HEK293 (cell line): ENCODE measurements around the gene RDH12.

Experiments
- CTCF ChIA-PET: fragments of 350-600 bp; formaldehyde crosslinking; extraction: SDS; loops from one replicate; lab custom pipeline; 2021; ENCODE audit warnings: antibody characterized with exemption; lab: Yijun Ruan, JAX
- POLR2A ChIA-PET: fragments of 300-600 bp; formaldehyde crosslinking; extraction: SDS; loops from one replicate; lab custom pipeline; 2020; ENCODE audit warnings: antibody characterized with exemption, inconsistent platforms; lab: Yijun Ruan, JAX
- H3K27ac ChIP-seq: fragments of 200-500 bp; sonication (Bioruptor generic); 2 replicates; pipeline ENCODE4 v1.5.1; 2014; ENCODE audit warnings: low read depth, low read length, control low read depth, inconsistent platforms; ENCODE audit errors: extremely low read depth
- H3K36me3 ChIP-seq, 2 experiments: fragments of 200-500 bp in 1 of 2; sonication (Bioruptor generic) in 1 of 2; 1 replicate in 1 of 2; 2 replicates in 1 of 2; pipeline ENCODE4 v1.5.1; 2014 to 2017; ENCODE audit warnings: inconsistent platforms in 2 of 2, low read length in 2 of 2; ENCODE audit not compliant: control insufficient read depth in 2 of 2, insufficient read depth in 1 of 2
- H3K4me1 ChIP-seq: fragments of 200-500 bp; sonication (Bioruptor generic); 2 replicates; pipeline ENCODE4 v1.5.1; 2014; ENCODE audit warnings: mild to moderate bottlenecking, low read length, inconsistent platforms; ENCODE audit not compliant: control insufficient read depth, insufficient read depth
- H3K4me3 ChIP-seq: 2 replicates; pipeline ENCODE4 v1.5.1; 2011; ENCODE audit warnings: low read depth, mild to moderate bottlenecking, control low read depth, low read length, moderate library complexity
- H3K9me3 ChIP-seq: fragments of 200-500 bp; sonication (Bioruptor generic); 2 replicates; pipeline ENCODE4 v1.5.1; 2014; ENCODE audit warnings: low read depth, low read length, inconsistent platforms; ENCODE audit not compliant: control insufficient read depth, insufficient read depth
- MZF1 ChIP-seq: fragments of 450-650 bp; formaldehyde crosslinking; IDR thresholded peaks from 2 replicates; pipeline ENCODE4 v1.5.1; 2017; ENCODE audit warnings: missing biosample characterization, missing genetic modification characterization, borderline replicate concordance
- PRDM1 ChIP-seq: fragments of 450-650 bp; formaldehyde crosslinking; IDR thresholded peaks from 2 replicates; pipeline ENCODE4; 2016; ENCODE audit warnings: missing biosample characterization, missing genetic modification characterization
- SALL2 ChIP-seq: fragments of 450-650 bp; formaldehyde crosslinking; IDR thresholded peaks from 2 replicates; pipeline ENCODE4 v1.5.0; 2017; ENCODE audit warnings: missing biosample characterization, mild to moderate bottlenecking, missing genetic modification characterization, borderline replicate concordance
- ZBTB17 ChIP-seq: fragments of 450-650 bp; formaldehyde crosslinking; IDR thresholded peaks from 2 replicates; pipeline ENCODE4 v1.5.1; 2016; ENCODE audit warnings: missing biosample characterization, missing genetic modification characterization
- ZNF10 ChIP-seq: fragments of 450-650 bp; formaldehyde crosslinking; IDR thresholded peaks from 2 replicates; pipeline ENCODE4 v1.5.1; 2017; ENCODE audit warnings: missing biosample characterization, missing genetic modification characterization
- ZNF311 ChIP-seq: fragments of 450-650 bp; formaldehyde crosslinking; IDR thresholded peaks from 2 replicates; pipeline ENCODE4 v1.5.1; 2017; ENCODE audit warnings: missing biosample characterization, missing genetic modification characterization, borderline replicate concordance
- ZNF426 ChIP-seq: fragments of 450-650 bp; formaldehyde crosslinking; IDR thresholded peaks from 2 replicates; pipeline ENCODE4 v1.5.1; 2017; ENCODE audit warnings: missing biosample characterization, missing genetic modification characterization, mild to moderate bottlenecking, inconsistent platforms, moderate library complexity
- ZNF514 ChIP-seq: fragments of 450-650 bp; formaldehyde crosslinking; IDR thresholded peaks from 2 replicates; pipeline ENCODE4 v1.5.1; 2016; ENCODE audit warnings: missing biosample characterization, missing genetic modification characterization
- ZNF571 ChIP-seq: fragments of 450-650 bp; formaldehyde crosslinking; IDR thresholded peaks from 2 replicates; pipeline ENCODE4 v1.5.0; 2017; ENCODE audit warnings: missing biosample characterization, missing genetic modification characterization
- ZNF621 ChIP-seq: fragments of 450-650 bp; formaldehyde crosslinking; IDR thresholded peaks from 2 replicates; pipeline ENCODE4 v1.5.1; 2017; ENCODE audit warnings: missing biosample characterization, missing genetic modification characterization
- ZNF76 ChIP-seq: fragments of 450-650 bp; formaldehyde crosslinking; IDR thresholded peaks from 2 replicates; pipeline ENCODE4; 2016; ENCODE audit warnings: low read depth, missing biosample characterization, missing genetic modification characterization, borderline replicate concordance
- TF ChIP-seq, protein P1 (sequence below): fragments of 450-650 bp; IDR thresholded peaks from 2 replicates; pipeline ENCODE4 v1.5.1; 2018; ENCODE audit warnings: missing biosample characterization, missing genetic modification characterization
- TF ChIP-seq, protein P2 (sequence below): fragments of 450-650 bp; formaldehyde crosslinking; IDR thresholded peaks from 2 replicates; pipeline ENCODE4 v1.5.1; 2016; ENCODE audit warnings: missing biosample characterization, missing genetic modification characterization
- TF ChIP-seq, protein P3 (sequence below): fragments of 450-650 bp; formaldehyde crosslinking; conservative IDR thresholded peaks from 2 replicates; pipeline ENCODE4 v1.5.1; 2016; ENCODE audit warnings: low read depth, missing biosample characterization, missing genetic modification characterization
- TF ChIP-seq, protein P4 (sequence below): fragments of 450-650 bp; formaldehyde crosslinking; IDR thresholded peaks from 2 replicates; pipeline ENCODE4 v1.5.1; 2017; ENCODE audit warnings: missing biosample characterization, missing genetic modification characterization
- TF ChIP-seq, protein P5 (sequence below): fragments of 450-650 bp; formaldehyde crosslinking; IDR thresholded peaks from 2 replicates; pipeline ENCODE4 v1.5.1; 2016; ENCODE audit warnings: missing biosample characterization, missing genetic modification characterization

Gene RDH12

DNA sequence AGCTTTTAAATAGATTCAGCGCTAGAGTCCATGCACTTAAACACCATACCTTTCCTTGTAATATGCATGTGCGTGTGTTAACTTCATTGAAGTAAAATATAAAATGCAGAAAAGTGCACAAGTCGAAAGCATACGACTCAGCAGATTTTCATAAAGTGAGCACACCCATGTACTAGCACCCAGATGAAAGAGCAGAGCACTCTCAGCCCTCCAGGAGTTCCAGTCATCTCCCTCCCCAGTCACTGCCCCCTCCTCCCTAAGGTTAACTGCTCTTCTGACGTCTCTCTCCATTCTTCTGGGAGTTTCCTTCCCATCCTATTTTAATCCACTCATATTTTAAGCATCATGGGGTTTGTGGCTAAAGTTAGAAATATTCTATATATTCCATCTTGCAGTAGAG is 20.2 kb downstream of the RDH12 start (continued):
- TF ChIP-seq ZNF571 = no peak
- TF ChIP-seq ZNF514 (tag by site-specific recombination) = no peak
- TF ChIP-seq PRDM1 (tag by site-specific recombination) = no peak
- no peak for TF ChIP-seq ZNF426 (tag by site-specific recombination)
- TF ChIP-seq ZNF621 (tag by site-specific recombination) = no peak
- TF ChIP-seq, protein P1, sequence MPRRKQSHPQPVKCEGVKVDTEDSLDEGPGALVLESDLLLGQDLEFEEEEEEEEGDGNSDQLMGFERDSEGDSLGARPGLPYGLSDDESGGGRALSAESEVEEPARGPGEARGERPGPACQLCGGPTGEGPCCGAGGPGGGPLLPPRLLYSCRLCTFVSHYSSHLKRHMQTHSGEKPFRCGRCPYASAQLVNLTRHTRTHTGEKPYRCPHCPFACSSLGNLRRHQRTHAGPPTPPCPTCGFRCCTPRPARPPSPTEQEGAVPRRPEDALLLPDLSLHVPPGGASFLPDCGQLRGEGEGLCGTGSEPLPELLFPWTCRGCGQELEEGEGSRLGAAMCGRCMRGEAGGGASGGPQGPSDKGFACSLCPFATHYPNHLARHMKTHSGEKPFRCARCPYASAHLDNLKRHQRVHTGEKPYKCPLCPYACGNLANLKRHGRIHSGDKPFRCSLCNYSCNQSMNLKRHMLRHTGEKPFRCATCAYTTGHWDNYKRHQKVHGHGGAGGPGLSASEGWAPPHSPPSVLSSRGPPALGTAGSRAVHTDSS = no peak

DNA sequence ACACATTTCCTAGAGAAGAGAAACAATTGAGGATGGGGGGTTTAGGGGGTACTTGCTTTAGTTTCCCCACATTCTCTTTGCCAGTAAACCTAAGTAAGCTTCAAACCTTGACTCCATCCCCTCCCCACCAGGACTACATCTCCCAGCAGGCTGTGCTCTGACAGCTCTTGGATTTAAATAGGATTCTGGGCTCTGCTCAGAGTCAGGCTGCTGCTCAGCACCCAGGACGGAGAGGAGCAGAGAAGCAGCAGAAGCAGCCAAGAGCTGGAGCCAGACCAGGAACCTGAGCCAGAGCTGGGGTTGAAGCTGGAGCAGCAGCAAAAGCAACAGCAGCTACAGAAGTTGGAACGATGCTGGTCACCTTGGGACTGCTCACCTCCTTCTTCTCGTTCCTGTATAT is 20.6 kb downstream of the RDH12 start:
- Histone ChIP-seq H3K4me1 (no peaks in the 10 kb centered on the region), H3K27ac (no peak overlapping the region), H3K4me3 (no peak overlapping the region), H3K36me3 (no peaks in the 10 kb centered on the region), H3K9me3 (no peaks in the 10 kb centered on the region)
- CTCF ChIA-PET = interaction anchor here (0.7 to 2.1 kb wide), 2 partner anchors 18 to 57 kb away, joined by 3 to 8 read pairs; no protein-coding TSS in a partner anchor
- TF ChIP-seq SALL2 (no peak), ZNF76 (tag by site-specific recombination) (0 out of 2 replicates have a peak, but pooled peaks have one; percentile 31), MZF1 (tag by site-specific recombination) (no peak), ZNF10 (tag by site-specific recombination) (no peak), ZNF311 (tag by site-specific recombination) (no peak), ZNF621 (tag by site-specific recombination) (no peak), ZBTB17 (tag by site-specific recombination) (peak; percentile 95)
- TF ChIP-seq, protein P2, sequence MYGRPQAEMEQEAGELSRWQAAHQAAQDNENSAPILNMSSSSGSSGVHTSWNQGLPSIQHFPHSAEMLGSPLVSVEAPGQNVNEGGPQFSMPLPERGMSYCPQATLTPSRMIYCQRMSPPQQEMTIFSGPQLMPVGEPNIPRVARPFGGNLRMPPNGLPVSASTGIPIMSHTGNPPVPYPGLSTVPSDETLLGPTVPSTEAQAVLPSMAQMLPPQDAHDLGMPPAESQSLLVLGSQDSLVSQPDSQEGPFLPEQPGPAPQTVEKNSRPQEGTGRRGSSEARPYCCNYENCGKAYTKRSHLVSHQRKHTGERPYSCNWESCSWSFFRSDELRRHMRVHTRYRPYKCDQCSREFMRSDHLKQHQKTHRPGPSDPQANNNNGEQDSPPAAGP (tag by site-specific recombination) = no peak
- TF ChIP-seq, protein P3, sequence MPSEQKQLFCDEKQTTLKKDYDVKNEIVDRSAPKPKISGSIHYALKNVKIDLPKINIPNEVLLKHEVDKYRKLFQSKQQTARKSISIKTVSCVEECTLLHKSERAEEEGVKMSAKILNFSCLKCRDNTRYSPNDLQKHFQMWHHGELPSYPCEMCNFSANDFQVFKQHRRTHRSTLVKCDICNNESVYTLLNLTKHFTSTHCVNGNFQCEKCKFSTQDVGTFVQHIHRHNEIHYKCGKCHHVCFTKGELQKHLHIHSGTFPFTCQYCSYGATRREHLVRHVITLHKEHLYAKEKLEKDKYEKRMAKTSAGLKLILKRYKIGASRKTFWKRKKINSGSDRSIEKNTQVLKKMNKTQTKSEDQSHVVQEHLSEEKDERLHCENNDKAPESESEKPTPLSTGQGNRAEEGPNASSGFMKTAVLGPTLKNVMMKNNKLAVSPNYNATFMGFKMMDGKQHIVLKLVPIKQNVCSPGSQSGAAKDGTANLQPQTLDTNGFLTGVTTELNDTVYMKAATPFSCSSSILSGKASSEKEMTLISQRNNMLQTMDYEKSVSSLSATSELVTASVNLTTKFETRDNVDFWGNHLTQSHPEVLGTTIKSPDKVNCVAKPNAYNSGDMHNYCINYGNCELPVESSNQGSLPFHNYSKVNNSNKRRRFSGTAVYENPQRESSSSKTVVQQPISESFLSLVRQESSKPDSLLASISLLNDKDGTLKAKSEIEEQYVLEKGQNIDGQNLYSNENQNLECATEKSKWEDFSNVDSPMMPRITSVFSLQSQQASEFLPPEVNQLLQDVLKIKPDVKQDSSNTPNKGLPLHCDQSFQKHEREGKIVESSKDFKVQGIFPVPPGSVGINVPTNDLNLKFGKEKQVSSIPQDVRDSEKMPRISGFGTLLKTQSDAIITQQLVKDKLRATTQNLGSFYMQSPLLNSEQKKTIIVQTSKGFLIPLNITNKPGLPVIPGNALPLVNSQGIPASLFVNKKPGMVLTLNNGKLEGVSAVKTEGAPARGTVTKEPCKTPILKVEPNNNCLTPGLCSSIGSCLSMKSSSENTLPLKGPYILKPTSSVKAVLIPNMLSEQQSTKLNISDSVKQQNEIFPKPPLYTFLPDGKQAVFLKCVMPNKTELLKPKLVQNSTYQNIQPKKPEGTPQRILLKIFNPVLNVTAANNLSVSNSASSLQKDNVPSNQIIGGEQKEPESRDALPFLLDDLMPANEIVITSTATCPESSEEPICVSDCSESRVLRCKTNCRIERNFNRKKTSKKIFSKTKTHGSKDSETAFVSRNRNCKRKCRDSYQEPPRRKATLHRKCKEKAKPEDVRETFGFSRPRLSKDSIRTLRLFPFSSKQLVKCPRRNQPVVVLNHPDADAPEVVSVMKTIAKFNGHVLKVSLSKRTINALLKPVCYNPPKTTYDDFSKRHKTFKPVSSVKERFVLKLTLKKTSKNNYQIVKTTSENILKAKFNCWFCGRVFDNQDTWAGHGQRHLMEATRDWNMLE (tag by site-specific recombination) = no peak
- TF ChIP-seq, protein P4, sequence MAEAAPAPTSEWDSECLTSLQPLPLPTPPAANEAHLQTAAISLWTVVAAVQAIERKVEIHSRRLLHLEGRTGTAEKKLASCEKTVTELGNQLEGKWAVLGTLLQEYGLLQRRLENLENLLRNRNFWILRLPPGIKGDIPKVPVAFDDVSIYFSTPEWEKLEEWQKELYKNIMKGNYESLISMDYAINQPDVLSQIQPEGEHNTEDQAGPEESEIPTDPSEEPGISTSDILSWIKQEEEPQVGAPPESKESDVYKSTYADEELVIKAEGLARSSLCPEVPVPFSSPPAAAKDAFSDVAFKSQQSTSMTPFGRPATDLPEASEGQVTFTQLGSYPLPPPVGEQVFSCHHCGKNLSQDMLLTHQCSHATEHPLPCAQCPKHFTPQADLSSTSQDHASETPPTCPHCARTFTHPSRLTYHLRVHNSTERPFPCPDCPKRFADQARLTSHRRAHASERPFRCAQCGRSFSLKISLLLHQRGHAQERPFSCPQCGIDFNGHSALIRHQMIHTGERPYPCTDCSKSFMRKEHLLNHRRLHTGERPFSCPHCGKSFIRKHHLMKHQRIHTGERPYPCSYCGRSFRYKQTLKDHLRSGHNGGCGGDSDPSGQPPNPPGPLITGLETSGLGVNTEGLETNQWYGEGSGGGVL (tag by site-specific recombination) = no peak
- TF ChIP-seq, protein P5, sequence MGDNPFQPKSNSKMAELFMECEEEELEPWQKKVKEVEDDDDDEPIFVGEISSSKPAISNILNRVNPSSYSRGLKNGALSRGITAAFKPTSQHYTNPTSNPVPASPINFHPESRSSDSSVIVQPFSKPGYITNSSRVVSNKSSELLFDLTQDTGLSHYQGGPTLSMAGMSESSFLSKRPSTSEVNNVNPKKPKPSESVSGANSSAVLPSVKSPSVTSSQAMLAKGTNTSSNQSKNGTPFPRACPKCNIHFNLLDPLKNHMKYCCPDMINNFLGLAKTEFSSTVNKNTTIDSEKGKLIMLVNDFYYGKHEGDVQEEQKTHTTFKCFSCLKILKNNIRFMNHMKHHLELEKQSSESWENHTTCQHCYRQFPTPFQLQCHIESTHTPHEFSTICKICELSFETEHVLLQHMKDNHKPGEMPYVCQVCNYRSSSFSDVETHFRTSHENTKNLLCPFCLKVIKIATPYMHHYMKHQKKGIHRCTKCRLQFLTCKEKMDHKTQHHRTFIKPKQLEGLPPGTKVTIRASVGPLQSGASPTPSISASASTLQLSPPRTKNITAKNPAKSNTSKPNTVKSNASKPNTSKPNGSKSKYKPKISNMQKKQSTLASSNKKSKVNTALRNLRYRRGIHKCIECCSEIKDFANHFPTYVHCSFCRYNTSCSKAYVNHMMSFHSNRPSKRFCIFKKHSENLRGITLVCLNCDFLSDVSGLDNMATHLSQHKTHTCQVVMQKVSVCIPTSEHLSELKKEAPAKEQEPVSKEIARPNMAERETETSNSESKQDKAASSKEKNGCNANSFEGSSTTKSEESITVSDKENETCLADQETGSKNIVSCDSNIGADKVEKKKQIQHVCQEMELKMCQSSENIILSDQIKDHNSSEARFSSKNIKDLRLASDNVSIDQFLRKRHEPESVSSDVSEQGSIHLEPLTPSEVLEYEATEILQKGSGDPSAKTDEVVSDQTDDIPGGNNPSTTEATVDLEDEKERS (tag by site-specific recombination) = no peak
- TF ChIP-seq, all 188 proteins: peak for 2
- POLR2A ChIA-PET = no interaction called here
